ENCODE data around the gene KIAA1549.

The KIAA1549 gene

DNA sequence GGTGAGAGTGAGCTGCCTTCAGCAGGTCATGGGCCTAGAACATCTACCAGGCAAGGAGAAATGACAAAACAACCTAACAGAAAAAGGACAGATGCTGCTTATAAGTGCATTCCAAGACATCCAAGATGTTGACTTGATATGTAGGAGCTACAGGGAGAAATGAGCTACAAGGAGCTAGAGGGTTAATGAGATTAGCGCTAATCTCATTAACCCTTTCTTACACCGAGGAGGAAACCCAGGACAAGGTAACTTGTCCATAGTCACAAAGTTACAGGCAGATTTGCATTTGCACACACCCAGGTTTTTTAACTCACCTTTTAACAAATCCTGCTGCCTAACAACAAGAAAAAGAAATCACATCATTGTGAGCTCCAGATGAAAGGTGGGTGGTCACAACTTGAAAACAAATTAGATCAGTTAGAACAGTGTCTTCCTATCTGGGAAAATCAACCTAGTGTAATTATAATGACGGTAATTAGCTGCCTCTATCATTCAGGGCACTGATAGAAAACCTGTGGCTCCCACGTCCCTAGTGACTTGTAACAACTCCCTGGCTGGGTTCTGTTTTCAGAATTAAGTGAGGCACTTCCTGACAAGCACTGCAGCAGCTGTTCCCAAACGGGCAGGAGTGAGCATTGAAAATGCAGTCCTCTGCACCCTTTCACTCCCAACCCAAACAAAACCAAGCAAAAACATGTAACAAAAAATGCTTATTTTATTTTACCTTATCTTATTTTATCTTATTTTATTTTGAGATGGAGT, 5.7 kb downstream of the KIAA1549 start:
- no peak overlapping the region for H3K4me3 ChIP-seq (ENCODE audit: low read depth, low read length)
- in situ Hi-C loops (cut with HindIII; ENCODE audit: low sequenced_read_pairs) = no loop called here
- DNase-seq (ENCODE audit: low read depth) = no peak
- TF ChIP-seq CTCF (IDR thresholded peaks at IDR 0.05; ENCODE audit: low read depth, low read length, missing control alignments) = no peak

DNA sequence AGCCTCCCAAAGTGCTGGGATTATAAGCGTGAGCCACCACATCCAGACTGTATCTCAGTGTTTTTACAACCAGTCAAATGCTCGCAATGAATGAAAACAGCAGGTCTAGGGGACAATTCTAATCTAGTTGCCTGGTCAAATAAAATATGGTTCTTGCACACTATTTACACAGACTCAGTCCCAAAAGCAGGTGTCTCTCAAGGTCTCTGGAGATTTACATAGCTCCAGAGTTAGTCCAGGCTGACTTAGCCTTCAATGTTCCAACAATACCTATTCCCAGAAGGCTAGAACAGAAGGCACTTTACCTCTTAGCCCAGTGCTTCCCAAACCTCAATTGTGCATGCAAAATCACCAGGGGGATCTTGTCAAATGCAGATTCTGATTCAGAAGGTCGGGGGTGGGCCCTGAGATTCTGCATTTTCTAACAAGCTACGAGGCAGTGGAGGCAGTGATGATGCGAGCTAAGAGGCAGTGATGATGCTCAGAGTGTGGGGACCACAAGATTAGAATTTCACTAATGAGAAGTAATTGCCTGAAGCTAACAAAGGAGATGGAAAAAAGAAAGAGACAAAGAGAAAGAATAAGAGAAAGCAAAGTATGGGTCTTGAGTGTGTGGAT, 6.4 kb downstream of the KIAA1549 start:
- no peak for TF ChIP-seq CTCF (IDR thresholded peaks at IDR 0.05; ENCODE audit: low read depth, low read length, missing control alignments)
- in situ Hi-C loops (cut with HindIII; ENCODE audit: low sequenced_read_pairs) = no loop called here
- DNase-seq (ENCODE audit: low read depth) = no peak
- no peak overlapping the region for H3K4me3 ChIP-seq (ENCODE audit: low read depth, low read length)

GRCh38 chr7:138974103-138974502, 7.1 kb downstream of the KIAA1549 start:
- DNase-seq (ENCODE audit: low read depth) = no peak
- no peak overlapping the region for H3K4me3 ChIP-seq (ENCODE audit: low read depth, low read length)
- in situ Hi-C loops (cut with HindIII; ENCODE audit: low sequenced_read_pairs) = no loop called here
- TF ChIP-seq CTCF (IDR thresholded peaks at IDR 0.05; ENCODE audit: low read depth, low read length, missing control alignments) = no peak

GRCh38 chr7:138970952-138971351, 10.2 kb downstream of the KIAA1549 start:
- no peak overlapping the region for H3K4me3 ChIP-seq (ENCODE audit: low read depth, low read length)
- in situ Hi-C loops (cut with HindIII; ENCODE audit: low sequenced_read_pairs) = no loop called here
- no peak for DNase-seq (ENCODE audit: low read depth)
- no peak for TF ChIP-seq CTCF (IDR thresholded peaks at IDR 0.05; ENCODE audit: low read depth, low read length, missing control alignments)

GRCh38 chr7:138970446-138970845, 10.7 kb downstream of the KIAA1549 start:
- H3K4me3 ChIP-seq (ENCODE audit: low read depth, low read length) = no peak overlapping the region
- in situ Hi-C loops (cut with HindIII; ENCODE audit: low sequenced_read_pairs) = no loop called here
- TF ChIP-seq CTCF (IDR thresholded peaks at IDR 0.05; ENCODE audit: low read depth, low read length, missing control alignments) = no peak
- no peak for DNase-seq (ENCODE audit: low read depth)

GRCh38 chr7:138967159-138967558, 14.0 kb downstream of the KIAA1549 start:
- no peak overlapping the region for H3K4me3 ChIP-seq (ENCODE audit: low read depth, low read length)
- TF ChIP-seq CTCF (IDR thresholded peaks at IDR 0.05; ENCODE audit: low read depth, low read length, missing control alignments) = no peak
- no peak for DNase-seq (ENCODE audit: low read depth)
- in situ Hi-C loops (cut with HindIII; ENCODE audit: low sequenced_read_pairs) = no loop called here
